Measurements from ENCODE around the gene FGF4.
A peak's percentile ranks its signal among the peaks of the same experiment; 100 is the strongest.

The FGF4 gene

DNA sequence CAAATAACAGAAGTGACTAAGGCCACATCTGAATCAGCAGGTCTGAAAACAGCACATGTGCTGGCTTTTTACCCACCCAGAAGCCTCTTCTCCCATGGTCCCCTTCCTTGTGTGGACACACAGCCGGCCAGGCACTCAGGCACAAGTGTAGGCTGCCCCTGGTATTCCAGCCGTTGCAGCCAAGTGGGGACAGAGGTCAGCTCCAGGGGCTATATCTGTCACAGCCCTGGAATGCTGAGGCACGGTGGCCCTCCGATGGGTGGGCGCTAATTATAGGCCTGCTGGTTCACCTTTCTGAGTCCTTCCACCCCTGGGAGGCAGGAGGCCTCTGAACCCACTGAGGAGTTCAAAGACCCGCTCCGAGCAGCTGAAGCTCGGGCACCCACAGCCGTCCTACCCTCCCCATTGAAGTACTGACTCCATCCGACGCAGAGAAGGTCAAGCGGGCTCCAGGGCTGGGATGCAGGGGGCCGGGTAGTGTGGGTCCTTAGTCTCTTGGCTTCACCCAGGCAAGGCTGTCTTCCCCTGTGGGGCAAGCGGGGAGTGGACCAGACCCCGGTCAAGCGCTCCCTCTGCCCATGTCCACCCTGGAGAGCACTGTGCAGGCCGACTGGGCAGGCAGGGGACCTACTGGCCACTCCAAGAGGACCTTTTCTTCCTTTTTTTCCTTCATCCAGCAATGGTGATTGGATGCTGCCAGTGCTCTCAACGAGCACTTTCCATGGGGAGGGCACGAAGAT lies 29.8 kb upstream of the FGF4 start:
- no peak for DNase-seq

DNA sequence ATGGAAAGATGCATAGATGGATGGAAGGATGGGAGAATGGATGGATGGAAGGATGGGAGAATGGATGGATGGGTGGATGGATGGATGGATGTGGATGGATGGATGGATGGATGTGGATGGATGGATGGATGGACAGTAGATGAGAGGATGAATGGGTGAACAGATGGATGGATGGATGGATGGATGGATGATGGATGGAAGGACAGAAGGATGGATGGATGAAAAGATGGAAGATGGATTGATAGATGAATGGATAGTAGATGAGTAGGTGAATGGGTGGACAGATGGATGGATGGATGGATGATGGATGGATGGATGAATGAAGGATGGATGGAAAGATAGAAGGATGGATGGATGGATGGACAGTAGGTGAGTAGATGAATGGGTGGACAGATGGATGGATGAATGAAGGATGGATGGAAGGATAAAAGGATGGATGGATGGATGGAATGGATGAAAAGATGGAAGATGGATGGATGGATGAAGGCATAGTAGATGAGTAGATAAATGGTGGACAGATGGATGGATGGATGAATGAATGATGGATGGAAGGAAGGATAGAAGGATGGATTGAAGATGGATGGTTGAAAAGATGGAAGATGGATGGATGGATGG lies 28.6 kb upstream of the FGF4 start:
- DNase-seq, result no peak

DNA sequence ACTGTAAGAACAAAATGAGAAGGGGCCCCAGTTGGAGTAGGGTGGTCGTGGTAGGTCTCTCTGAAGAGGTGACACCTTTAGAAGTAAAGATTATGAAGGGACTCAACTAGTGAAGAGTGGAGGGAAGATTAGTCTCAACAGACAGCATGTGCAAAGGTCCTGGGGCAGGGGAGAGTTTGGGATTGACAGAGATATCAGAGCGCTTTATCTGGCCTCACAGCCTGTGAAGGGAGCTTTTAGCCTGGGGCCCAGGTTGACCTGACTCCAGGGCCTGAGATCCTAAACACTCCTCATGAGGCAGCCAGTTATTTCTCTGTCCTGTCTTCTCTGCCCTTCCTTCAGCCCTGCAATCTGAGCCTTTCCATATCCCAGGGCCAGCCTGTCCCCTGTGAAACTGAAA lies 27.9 kb upstream of the FGF4 start:
- DNase-seq, result no peak

- no peak for DNase-seq
These were observed 27.4 kb upstream of the FGF4 start for GRCh38 chr11:69802590-69802989.

GRCh38 chr11:69801513-69802335 lies 26.6 kb upstream of the FGF4 start:
- peak; percentile 12 for DNase-seq

GRCh38 chr11:69800278-69800677 lies 25.1 kb upstream of the FGF4 start:
- no peak for DNase-seq

GRCh38 chr11:69799582-69799981 lies 24.4 kb upstream of the FGF4 start:
- DNase-seq, result no peak

GRCh38 chr11:69799097-69799496 lies 24.0 kb upstream of the FGF4 start:
- no peak for DNase-seq

GRCh38 chr11:69797737-69798528 lies 22.8 kb upstream of the FGF4 start:
- DNase-seq, result no peak

DNA sequence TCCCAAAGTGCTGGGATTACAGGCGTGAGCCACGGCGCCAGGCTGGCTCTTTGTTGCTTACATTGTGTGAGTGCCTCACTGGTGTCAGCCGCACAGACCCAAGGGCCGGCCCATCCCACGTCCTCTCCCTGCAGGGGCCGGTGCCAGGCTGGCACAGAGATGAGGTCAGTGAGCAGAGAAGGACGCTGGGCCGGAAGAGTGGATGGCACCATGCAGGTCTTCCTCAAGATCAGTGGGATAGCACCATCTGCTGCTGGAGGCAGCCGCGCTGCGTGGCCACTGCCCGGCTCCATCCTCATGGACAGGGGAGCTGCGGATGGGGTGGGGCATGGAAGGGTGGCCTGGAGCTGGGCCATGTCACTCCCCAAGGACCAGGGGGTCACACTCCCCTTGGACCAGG lies 22.0 kb upstream of the FGF4 start:
- DNase-seq, result no peak

DNA sequence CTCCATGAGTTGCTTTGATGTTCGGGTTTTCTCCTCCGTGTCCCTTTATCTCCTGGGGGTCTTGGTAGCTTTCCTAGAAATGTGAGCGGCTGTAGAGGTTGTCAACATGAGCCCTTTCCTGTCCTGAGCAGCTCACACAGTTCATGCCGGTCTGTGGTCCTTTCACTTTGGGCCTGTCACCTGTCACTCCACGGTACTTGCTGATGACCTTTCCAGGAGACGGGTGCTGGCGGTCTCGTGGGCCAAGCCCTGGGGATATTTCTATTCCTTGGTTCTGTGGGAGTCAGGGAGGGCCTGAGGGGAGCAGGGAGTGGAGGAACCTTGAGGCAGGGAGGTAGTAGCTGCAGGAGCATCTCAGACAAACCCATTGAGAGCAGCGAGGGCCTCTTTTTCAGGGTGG lies 20.9 kb upstream of the FGF4 start:
- no peak for DNase-seq

DNA sequence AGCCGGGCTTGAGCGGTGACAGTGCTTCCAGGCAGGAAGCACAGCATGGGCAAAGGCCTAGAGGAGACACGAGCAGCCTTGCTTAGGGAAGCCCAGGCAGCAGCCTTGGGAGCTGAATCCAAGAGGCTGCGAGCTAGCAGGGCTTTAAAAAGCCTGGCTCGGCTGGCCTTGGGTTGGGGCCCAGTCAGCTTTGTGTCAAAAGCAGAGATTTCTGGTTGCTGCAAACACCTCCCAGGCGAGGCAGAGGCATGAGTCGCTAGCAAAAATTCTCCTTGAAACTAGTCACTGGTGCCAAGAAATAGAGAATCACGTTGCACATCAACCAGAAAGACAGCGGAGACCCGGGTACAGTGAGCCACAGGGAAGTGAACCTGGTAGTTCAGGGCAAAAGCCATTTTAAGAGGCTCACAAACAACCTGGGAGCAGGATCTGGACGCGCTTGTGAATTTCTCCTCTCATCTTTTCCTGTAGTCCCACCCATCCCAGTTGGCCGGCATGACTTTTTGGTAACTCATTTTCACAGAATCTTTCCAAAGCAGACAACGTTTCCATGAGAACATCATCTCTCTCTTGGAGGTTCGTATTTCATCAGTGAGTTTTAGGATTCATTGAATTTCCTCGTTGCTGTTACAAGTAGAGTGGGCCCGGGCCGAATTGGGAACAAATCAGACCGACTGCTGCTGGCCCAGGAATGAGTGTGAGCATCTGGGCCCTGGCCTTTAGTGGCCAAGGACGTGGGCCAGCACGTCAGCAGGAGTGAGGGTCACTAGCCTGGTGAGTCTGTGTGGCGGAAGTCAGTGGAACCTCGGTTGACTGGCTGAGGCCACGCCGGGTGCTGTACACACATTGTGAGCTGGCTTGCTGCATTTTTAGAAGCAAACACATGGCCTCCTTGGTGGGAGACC lies 16.4 kb upstream of the FGF4 start:
- DNase-seq, result no peak

DNA sequence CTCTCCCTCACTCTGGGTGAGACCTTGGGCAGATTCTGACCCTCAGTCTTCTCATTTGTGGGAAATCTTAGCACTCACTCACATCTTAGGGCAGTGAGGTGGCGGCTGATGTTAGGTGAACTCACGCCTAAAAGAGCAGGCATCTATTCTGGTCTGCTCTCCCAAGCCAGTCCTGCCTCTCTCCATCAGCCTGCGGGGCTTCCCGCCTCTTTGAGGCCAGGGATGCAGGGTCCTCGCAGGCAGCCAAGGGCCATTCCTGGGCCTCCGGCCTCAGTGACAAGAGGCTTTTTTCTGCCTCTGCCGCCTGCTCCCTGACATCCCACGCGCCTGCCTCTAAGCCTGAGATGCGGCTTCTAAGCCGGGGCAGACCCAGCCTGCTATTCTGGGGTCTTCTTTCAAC lies 13.8 kb upstream of the FGF4 start:
- DNase-seq, result no peak

DNA sequence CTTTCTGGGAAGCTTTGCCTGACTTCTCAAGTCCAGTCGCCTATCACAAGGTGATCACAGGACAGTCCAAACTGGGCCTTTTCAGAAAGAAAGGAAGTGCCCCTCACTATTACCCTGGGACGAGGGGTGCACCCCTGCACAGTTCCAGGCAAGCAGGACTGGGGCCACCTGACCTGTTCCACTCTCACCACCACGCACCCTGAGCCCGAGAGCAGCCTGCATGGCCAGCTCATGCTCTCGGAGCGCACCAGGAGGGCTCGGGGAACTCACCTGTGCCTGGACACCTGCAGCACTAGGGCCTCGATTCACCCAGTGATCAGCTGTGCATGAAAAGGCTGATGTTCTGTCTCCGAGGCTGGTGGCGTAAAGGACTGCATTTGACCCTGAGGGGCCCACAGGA lies 12.8 kb upstream of the FGF4 start:
- DNase-seq, result no peak

- DNase-seq, result no peak
These were observed 12.3 kb upstream of the FGF4 start for GRCh38 chr11:69787457-69787856.

DNA sequence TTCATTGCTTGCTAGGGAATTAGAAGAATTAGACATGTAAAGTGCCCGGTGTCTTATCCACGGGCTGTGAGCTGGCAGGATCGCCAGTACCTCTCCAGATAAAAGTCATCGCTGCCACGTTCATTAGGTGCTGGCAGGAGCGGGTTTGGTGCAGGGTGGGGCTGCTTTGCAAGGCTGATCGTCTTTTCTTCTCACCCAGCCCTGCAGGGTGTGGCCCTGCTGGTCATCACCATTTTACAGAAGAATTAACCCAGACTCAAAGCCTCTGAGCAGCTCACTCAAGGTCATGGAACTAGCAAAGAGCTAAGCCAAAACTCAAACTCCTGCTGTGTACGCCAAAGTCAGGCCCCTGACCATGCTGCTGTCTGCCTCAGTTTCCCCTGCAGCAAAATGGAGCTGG lies 6.1 kb upstream of the FGF4 start:
- DNase-seq, result no peak

GRCh38 chr11:69778373-69778772 lies 3.2 kb upstream of the FGF4 start:
- DNase-seq, result no peak

DNA sequence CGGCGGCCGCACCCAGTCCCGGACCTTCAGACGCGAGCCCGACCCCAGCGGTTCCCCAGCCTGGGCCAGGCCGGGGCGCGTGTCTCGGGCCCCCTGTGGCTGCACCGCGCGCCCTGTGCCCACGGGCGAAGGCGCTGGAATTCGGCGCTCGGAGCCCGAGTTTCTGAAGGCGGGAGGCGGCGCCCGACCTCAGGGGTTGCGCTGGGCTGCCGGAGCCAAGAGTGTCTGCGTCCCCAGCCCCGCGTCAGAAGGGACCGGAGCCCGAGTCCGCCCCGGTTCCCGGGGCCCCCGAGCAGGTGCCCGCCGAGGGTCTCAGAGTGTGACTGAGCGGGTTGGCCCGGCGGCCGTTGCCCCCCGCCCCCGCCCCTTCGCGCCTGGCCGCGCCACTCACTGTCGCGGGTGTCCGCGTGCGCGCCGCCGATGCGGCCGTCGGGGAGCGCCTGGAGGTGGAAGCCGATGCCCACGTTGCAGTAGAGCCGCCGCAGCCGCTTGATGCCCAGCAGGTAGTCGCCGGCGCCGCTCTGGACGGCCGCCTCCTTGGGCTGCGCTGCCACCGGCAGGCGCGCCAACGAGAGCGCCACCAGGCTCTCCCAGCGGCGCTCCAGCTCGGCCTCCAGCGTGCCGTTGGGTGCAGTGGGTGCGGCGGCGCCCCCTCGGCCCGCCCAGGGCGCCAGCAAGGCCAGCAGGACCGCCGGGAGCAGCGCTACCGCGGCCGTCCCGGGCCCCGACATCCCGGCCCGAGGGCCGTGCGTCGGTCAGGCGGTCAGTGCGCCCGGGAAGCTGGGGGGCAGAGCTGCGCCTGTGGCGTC lies 583 bp downstream of the FGF4 start:
- no peak for DNase-seq

DNA sequence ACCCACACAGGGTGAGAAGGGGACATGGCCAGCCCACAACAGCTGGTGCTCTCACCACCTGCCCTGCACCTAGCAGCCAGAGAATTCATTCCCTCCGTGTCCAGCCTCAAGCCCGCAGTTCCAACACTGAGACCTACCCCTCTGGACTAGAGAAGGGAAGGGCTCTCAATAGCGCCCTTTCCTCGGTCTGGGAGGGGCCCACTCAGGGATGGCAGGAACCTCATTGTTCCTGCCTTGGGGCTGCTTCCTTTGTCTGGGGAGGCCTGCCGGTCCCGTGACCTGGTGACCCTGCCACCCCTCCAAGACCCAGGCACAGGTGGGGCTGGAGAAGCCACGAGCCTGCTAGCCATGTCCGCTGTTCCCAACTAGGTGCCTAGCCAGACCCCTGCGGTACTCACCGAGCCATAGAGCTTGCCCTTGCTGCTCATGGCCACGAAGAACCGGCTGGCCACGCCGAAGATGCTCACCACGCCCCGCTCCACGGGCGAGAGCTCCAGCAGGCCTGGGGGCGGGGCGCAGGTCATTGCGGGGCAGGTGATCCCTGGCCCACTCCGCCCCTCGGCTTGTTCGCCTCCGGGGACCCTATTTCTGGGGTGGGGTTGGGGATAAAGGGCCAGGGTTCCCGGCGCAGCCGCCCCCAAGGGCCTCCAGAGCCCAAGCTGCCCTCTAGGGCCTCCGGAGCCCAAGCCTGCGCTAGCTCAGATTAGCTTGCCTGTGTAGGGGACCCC lies 1.4 kb downstream of the FGF4 start:
- DNase-seq, result no peak

DNA sequence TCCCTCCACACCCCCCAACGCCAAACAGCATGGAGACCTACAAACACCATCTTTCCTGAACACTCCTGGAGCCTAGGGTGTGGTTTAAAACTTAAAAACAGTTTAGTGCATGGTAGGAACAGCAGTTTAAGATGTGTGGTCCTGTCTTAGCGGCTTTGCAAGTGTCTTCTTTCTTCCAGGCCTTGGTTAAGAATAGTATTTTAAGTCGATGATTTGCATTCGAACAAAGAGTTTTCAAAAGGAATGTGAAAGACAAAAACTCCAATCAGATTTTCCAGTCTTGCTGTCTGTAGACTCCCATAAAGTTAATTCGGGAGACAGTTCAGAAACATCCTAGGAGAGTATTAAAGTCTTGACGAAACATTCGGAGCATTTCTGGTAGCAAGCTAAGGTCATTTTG lies 3.7 kb downstream of the FGF4 start:
- DNase-seq, result no peak

GRCh38 chr11:69770540-69770939 lies 4.6 kb downstream of the FGF4 start:
- no peak for DNase-seq

Data from NK-92 treated with Interleukin-12 subunit alpha and Interleukin-12 subunit beta, amount 100 ng/mL, for 24 hours (cell line).